Measurements from ENCODE around the gene TRAF3IP1.

DNA sequence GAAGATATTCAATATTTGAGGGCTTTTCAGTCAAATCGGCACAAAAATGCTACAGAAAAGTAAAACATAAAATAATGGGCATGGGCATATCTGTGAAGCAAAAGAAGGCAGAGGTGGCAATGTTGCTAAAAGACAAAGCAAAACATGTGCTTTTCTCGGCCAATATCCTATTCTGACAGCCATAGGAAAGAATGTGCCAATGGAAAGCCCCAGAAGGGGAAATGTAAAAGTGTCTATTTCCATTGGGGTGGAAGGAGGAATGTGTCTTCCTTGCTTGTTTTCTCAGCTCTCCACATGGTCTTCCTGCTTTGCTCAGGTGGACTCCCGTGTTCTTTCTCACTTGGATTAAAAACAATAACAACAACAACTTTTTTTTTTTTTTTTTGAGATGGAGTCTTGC lies 18.2 kb upstream of the TRAF3IP1 start:
- TF ChIP-seq, protein P1, sequence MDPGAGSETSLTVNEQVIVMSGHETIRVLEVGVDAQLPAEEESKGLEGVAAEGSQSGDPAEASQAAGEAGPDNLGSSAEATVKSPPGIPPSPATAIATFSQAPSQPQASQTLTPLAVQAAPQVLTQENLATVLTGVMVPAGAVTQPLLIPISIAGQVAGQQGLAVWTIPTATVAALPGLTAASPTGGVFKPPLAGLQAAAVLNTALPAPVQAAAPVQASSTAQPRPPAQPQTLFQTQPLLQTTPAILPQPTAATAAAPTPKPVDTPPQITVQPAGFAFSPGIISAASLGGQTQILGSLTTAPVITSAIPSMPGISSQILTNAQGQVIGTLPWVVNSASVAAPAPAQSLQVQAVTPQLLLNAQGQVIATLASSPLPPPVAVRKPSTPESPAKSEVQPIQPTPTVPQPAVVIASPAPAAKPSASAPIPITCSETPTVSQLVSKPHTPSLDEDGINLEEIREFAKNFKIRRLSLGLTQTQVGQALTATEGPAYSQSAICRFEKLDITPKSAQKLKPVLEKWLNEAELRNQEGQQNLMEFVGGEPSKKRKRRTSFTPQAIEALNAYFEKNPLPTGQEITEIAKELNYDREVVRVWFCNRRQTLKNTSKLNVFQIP (CRISPR knock-in tag; IDR thresholded peaks at IDR 0.05; ENCODE audit: borderline replicate concordance, low read depth): no peak
- TF ChIP-seq SNAI2 (CRISPR knock-in tag; IDR thresholded peaks at IDR 0.05): no peak
- TF ChIP-seq CSDC2 (CRISPR knock-in tag; IDR thresholded peaks at IDR 0.05): no peak
